NCI-H1048 (cell line): Measurements from ENCODE around the gene SELENOO.
"Not testable (repeated sequence)": the region's sequence is repeated elsewhere in the genome, so short reads cannot be mapped to it uniquely, and the experiment has no call there.

Experiments
- DNase-seq: peaks from one replicate; lab custom pipeline; 2025; lab: John Stamatoyannopoulos, UW

SELENOO gene

DNA sequence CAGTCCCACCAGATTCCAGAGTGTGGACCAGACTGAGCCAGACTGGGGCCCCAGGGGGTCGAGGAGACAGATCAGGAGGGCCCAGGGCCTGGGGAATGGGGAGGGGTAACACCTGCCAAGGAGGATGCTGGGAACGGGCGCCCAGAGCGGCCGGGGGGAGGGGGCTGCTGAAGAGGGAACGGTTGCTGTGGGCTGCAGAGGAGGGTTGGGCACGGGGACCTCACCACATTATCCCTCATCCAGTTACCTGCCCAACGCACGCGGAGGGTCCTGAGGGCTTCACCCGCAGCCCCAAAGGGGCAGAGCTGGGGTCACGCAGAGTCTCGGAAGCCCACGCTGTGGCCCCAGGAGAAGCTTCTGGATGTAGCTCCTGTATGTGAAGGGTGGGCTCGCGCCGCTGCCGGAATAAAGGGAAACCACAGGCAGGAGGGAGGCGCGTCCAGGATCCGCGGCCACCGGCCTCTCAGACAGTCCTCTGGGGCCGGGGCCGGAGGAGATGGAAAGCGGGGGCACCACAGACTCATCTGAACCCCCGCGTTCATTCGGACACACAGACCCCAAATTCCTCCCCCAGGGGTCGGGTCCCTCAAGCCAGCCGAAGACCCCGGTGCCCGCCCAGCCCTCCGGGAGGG is 866 bp upstream of the SELENOO start:
- DNase-seq: no peak

DNA sequence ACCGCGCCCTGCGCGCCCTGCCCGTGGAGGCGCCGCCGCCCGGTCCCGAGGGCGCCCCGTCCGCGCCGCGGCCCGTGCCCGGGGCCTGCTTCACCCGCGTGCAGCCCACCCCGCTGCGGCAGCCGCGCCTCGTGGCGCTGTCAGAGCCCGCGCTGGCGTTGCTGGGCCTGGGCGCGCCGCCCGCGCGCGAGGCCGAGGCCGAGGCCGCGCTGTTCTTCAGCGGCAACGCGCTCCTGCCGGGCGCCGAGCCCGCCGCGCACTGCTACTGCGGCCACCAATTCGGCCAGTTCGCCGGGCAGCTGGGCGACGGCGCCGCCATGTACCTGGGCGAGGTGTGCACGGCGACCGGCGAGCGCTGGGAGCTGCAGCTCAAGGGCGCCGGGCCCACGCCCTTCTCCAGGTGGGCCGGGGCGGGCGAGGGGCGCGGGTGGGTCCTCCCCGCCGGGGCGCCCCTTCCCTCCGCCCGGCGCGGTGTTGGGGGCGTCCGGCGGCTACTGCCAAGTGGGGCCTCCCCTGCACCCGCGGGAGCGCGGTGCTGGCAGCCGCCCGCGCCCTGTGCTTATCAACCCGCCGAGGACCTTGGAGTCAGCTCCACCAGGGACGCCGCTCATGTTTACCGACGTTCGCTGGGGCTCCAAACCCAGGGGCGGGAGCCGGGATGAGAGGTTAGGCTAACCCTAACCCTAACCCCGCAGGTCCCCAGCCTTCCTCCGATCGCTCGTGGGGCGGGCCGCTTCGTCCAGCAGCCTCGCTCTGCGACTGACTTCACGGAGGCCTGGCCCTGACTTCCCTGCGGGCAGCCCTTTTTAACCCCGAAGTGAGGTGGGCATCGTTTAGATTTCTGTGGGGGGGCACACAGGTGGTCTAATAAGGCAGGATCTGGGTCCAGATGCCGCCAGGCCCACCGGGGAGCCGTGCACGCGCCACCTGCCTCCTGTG is 649 bp downstream of the SELENOO start:
- DNase-seq: no peak

DNA sequence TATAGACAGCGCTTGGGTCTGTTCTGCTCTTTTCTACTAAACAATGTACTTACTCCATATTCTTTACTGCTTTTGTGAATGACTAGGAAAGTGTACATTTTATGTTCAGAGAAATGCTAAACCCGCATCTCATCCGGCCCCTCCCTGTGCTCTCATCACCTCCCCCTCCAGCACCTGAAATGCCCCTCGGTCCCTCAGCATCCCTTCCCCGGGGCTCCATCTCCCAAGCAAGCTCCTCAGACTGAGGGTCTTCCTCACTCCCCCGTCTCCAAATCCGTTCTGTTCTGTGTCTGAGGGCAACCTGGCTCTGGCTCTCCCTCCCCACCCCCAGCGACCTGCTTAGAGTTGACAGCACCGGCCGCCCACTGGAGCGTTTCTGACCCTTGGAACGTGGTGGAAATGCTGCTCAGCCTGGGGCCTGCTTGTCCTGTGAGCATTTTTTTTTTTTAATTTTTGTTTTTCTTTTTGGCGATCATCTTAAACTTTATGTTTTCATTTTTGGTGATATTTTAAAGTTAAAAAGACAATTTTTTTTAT is 1.4 kb downstream of the SELENOO start:
- no peak for DNase-seq

DNA sequence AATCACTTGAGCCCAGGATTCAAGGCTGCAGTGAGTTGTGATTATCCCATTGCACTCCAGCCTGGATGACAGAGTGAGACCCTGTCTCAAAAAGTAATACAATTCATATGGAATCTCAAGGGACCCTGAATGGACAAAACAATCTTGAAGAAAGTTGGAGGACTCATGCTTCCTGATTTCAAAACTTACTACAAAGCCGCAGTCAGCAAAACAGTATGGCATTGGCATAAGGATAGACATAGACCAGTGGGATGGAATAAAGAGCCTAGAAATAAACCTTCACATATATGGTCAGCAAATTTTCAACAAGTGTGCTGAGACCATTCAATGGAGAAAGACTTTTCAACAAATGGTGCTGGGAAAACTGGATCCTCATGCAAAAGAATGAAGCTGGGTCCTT is 2.5 kb downstream of the SELENOO start:
- DNase-seq: no peak

DNA sequence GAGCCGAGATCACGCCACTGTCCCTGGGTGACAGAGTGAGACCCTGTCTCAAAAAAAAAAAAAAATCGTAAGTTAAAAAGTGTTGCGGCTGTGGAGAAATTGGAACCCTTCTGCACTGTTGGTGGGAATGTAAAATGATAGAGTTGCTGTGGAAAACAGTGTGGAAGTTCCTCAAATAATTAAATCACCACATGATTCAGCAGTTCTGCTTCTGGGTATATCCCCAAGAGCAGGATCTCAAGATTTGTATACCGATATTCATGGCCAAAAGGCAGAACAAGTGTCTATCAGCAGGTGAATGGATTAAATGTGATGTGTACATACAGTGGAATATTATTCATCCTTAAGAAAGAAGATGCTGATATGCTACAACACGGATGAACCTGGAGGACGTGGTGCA is 3.8 kb downstream of the SELENOO start:
- no peak for DNase-seq

DNA sequence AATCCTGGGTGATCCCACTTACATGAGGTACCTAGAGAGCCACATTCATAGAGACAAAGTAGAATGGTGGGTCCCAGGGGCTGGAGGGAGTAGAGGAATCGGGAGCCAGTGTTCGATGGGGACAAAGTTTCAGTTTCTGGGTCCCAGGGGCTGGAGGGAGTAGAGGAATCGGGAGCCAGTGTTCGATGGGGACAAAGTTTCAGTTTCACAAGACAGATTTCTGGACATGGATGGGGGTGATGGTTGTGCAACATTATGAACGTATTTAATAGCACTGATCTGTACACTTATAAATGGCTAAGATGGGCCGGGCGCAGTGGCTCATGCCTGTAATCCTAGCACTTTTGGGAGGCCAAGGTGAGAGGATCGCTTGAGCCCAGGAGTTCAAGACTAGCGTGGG is 4.2 kb downstream of the SELENOO start:
- not testable (repeated sequence) for DNase-seq

DNA sequence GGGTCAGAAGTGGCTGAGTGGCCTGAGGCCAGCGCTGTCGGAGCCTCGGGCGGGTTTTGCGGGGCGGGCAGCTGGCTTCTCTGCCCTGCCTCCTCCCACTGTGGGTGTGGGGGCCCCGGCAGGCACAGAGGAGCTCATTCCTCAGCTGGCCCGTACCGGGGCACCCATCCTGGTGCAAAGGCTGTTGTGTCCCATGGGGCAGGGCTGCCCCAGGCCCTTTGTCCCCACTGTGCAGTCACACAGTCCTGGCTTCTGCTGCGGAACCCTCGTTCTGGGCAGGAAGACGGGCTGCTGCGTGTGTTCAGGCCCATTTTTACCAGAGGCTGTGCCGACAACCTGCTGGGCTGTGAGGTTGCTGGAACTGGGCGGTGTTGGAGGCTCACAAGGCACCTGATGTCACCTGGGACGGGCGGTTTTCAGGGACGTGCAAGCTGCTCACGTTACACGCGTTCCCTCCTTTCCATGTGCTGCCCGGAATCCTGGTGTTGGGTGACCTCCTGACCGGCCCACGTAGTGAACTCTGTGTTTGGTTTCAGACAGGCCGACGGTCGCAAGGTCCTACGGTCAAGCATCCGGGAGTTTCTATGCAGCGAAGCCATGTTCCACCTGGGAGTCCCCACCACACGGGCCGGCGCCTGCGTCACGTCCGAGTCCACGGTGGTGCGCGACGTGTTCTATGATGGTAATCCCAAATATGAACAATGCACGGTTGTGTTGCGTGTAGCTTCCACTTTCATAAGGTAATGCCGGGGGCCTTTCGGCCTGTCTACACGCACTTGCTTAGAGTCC is 5.2 kb downstream of the SELENOO start:
- no peak for DNase-seq

DNA sequence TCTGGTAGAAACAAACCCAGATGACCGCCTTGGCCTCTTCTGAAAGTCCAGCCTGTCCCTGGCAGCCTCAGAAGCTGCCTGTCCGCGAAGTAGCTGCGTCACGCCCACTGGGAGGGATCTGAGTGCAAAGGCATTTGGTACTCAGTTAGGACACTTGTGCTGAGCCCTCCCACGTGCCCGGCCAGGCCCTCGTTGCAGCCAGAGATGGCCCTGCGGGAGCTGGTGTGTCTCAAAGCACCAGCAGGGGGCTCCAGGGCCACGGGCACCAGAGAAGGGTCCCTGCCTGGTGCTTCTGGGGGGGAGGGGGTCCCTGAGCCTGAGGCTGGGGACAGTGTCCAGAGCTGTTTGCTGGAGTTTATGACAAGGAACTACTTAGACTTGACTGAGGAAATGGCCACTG is 5.8 kb downstream of the SELENOO start:
- DNase-seq: no peak

DNA sequence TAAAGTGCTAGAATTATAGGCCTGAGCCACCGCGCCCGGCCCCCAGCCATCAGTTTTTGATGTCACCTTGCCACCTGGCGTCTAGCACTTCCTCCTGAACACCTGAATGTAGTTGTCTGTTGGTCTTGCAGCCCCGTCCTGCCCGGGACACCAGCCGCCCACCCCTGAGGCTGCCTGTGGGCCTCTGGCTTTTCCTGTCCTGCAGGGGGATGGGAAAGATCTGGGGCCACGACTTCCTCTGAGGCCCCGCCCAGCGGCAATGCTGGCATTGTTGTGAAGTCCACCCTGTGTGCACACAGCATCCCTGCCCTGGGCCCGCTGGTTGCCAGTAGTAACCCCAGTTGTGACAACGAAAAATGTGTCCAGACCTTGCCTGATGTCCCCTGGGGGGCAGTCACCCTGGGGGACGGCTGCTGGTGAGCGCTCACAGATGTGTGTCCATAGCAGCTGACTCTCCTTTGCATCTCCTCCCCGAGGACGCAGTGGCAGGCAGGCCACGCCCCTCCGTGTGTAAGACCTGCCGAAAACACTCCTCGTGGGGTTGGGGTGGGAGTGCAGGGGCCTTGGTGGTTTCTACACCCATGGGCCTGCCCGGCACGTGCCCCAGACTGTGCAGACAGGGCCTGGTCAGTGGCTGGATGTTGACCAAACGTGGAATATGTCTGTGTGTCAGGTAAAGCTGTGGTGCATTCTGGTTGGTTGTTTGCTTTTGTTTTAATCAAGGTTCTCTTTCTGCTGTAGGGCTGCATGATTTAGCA is 6.8 kb downstream of the SELENOO start:
- no peak for DNase-seq

DNA sequence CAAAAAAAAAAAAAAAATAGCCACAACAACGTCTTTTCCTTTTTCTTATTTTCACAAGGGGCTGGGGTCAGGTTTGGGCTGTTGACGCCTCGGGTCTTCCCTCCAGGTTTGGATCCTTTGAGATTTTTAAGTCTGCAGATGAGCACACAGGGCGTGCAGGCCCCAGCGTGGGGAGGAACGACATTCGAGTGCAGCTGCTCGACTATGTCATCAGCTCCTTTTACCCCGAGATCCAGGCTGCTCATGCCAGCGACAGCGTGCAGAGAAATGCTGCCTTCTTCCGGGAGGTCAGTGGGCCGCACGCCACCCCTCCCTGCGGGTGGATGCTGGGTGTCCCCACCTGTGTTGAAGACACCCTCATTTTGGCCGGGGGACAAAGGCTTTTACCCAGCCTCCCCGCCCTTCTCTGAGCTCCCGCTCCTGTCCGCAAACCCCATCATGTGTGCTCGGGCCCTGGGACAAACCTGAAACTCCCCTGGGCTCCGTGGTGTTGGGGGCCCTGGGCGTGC is 7.7 kb downstream of the SELENOO start:
- no peak for DNase-seq

DNA sequence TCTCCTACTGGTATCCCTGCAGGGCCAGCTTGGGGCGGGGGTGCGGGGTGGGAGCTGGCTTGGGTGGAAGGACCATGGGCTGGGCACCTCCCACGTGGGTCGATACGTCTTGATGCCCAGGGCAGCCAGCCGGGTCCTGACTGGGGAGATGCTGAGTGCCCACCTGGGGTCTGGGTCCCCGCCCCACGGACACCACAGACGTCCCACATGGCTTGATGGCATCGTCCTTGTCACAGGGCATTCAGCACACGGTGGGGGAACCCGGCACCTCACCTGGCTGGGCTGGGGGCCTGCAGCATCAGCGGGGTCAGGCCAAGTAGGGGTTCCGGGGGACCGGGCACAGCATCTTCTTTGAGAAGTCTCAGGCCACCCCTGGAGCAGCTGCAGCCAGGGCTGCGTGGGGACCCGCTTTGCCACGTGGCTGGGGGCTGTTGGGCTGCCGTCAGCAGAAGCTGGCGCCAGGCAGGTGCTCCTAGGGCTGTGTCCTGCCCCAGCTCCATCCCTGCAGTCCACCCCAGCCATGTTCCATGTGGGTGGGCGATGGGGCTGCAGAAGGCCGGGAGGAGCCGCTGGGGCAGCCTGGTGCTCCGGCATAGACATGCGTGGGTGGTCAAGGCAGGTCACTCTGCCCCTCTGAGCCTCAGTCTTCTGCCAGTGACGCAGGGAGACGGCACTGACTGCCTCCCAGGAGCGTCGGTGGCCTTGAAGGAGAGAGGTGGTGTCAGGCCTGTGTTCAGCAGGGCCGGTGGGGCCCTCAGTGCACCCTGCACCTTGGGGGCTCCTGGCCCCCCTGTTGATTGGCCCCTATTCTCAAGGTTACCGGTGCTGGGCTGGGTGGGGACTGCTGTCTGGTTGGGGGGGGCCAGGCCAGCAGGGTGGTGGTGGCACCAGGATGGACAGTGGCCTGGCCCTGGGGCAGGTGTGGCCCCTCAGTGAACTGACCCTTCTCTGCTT is 8.4 kb downstream of the SELENOO start:
- DNase-seq: no peak

DNA sequence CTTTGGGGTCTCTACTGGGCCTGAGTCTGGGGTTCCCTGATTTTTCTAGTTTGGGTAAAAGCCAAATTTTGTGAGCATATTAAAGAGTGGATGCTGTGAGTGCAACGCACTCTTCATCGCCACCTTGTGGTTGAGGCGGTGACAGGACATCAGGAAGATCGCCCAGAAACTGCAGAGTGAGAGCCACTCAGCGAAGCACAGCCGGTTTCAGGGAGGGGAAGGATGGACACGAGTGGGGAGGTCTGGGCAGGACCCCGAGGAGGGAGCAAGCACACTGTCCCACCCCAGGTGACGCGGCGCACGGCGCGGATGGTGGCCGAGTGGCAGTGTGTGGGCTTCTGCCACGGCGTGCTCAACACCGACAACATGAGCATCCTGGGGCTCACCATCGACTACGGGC is 9.1 kb downstream of the SELENOO start:
- DNase-seq: peak; percentile 24

DNA sequence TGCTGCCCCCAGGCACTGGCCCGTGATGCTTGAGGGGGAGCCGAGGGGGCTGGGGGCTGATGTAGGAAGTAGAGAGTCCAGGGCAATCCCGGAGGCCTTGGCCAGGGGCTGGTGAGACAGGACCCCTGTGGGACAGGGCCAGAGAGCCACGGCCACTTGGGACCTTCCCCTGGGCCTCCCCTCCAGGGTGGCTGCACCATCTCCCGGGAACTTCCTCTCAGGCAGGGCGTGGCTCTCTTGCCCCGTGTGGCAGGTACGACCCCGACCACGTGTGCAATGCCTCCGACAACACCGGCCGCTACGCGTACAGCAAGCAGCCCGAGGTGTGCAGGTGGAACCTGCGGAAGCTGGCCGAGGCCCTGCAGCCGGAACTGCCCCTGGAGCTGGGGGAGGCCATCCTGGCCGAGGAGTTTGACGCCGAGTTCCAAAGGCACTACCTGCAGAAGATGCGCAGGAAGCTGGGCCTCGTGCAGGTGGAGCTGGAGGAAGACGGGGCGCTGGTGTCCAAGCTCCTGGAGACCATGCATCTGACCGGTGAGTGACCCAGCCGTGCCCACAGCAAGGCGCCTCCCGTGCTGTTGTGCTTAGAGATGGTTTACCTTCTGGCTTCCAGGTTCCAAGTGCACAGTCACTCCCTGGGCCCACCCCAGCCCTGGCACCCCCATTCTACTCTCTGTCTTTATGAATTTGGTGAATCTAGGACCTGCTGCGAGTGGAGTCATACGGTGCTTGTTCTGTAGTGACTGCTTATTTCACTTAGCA is 9.7 kb downstream of the SELENOO start:
- no peak for DNase-seq

DNA sequence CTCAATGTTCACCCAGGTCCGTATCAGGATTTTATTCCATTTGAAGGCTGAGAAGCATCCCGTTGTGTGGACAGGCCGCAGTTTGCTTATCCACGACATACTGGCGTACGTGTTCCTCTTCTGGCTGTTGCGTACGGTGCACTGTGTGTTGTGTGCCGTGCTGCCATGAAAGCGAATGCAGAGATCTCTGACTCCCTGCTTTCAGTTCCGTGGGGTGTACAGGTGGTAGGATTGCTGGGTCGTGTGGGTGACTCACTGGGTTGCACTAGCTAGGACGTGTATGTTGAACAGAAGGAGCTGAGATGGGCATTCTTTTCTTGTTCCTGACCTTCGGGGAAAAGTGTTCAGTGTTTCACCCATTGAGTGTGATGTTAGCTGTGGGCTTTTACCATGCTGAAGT is 10.3 kb downstream of the SELENOO start:
- DNase-seq: no peak

DNA sequence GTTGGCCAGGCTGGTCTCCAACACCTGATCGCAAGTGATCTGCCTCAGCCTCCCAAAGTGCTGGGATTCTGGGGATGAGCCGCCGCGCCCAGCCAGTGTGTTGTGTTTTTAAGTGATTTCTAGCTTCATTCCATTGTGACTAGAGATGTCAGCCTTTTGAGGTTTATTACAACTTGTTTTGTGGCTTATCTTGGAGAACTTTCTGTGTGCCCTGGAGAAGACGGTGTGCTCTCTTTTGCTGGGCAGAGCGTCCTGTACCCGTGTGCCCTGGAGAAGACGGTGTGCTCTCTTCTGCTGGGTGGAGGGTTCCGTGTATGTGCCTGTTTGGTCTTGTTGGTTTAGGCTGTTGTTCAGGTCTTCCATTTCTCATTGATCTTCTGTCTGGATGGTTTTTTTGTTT is 12.5 kb downstream of the SELENOO start:
- DNase-seq: no peak

DNA sequence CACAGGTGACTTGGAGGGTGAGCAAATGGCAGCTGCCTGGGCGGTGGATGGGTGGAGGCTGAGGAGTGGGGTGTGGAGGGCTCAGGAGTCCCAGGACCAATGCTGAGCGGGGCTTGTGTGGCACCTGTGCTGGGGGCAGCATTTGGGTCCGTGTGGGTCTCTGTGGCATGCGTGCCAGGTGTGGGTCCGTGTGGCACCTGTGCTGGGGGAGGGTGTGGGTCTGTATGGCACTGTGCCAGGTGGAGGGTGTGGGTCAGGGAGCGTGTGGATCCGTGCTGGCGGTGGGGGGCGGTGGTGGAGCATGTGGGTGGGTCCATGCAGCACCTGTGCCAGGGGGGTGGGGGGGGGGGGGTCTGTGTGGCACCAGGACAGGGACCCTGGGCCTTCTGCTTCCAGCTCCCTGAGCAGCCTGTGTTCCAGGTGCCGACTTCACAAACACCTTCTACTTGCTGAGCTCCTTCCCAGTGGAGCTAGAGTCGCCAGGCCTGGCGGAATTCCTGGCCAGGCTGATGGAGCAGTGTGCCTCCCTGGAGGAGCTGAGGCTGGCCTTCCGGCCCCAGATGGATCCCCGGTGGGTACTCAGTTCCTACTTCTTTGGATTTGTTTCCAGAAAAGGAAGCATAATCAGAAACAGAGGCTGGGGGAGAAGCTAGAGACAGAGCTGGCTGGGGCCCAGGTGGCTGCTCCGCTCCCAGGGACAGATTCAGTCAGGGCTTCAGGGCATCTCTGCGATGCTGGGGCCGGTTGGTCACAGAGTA is 14.7 kb downstream of the SELENOO start:
- no peak for DNase-seq

DNA sequence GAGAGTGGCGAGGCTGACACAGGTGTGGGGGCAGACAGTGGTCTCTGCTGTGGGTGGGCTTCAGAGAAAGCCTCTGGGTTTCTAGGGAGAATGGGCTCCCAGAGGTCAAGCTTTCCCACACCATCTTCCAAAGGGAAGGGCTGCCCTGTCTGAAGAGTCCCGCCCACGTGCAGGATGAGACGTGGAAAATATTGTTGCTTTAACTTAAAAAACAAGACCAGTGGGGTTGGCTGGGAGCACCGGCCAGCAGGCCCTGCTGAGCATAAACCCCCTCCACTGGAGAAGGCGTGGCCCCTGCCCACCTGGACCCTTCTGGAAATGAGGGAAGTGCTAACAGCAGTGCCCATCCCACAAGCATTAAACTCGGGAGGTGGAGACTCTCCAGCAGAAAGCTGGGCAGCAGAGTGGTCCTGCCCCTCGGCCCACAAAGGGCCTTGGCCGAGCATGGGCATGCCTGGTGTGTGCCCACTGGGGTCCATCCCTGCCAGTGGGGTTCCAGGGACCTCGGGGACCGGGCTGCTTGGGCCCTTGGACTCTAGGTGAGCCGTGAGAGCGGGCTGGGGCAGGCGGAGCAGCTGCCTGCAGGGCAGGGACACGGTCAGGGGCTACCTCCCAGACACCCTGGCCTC is 15.4 kb downstream of the SELENOO start:
- no peak for DNase-seq
